GM21576 (cell line): ENCODE results near the gene TBX4.
"Not testable (repeated sequence)": the region's sequence is repeated elsewhere in the genome, so short reads cannot be mapped to it uniquely, and the experiment has no call there.

ENCODE experiments used
- ATAC-seq: cut with Tn5 transposase; IDR thresholded peaks from one replicate; pipeline ENCODE4 v1.9.1; 2021; ENCODE audit warnings: mild to moderate bottlenecking, moderate library complexity; ENCODE audit not compliant: unreplicated experiment

Gene TBX4

GRCh38 chr17:61519754-61520440, 67.7 kb downstream of the TBX4 start:
- ATAC-seq: no peak

DNA sequence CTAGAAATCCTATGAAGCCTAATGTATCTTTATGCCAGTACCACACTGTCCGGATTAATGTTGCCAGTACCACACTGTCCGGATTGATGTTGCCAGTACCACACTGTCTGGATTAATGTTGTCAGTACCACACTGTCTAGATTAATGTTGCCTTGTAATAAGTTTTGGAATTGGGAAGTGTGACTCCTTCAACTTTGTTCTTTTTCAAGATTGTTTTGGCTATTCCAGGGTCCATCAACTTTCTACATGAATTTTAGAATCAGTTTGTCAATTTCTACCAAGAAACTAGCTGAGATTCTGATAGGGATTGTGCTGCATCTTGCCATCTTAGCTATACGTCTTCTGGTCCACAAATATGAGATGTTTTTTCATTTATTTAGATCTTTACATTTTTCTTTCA, 68.7 kb downstream of the TBX4 start:
- no peak for ATAC-seq

- no peak for ATAC-seq
Measured at GRCh38 chr17:61522088-61522487, 69.9 kb downstream of the TBX4 start.

- no peak for ATAC-seq
Measured at GRCh38 chr17:61524319-61524718, 72.1 kb downstream of the TBX4 start.

DNA sequence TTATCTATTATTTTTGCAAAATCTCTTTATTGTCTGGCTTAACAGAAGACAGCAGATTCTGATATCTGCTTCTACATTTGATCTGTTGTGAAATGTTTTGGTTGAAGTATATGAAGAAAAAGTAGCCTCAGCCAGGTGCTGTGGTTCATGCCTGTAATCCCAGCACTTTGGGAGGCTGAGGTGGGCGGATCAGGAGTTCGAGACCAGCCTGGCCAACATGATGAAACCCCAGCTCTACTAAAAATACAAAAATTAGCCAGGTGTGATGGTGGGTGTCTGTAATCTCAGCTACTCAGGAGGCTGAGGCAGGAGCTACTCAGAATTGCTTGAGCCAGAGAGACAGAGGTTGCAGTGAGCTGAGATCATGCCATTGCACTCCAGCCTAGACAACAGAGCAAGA, 75.2 kb downstream of the TBX4 start:
- ATAC-seq: not testable (repeated sequence)

- no peak for ATAC-seq
Measured at GRCh38 chr17:61528171-61528570, 75.9 kb downstream of the TBX4 start.

DNA sequence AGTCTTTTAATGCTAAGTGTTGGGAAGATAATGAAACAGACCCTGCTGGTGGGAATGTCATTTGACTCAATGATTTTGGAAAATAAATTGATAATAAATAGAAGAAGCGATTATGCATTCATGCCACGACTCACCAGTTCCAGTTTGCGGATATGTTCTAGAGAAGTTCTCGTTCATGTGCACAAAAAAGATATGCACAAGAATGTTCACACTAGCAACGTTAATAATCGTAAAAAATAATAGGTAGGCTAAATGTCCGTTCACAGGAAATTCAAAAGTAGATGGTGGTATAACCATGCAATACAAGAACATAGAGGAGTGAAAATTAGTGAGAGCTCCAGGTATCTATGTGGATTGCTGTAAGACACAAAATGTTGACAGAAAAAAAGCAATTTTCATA, 79.0 kb downstream of the TBX4 start:
- no peak for ATAC-seq

DNA sequence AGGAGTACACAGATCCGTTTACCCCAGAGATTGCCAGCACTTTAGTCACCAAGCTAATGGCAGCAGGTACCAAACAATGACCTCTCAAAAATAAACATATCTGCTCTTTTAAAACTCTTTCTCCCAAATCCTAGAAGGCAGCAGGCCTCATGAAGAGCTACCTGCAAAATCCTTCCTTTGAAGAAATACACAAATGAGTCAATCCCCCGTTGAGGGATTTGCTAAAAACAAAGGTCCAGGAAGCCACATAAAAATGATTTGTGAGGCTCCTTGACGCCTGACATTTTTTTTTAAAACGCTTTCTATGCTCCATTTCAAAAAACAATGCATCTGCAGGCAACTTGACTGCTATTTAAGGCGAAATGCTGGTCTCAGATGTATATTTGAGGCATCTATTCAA, 80.6 kb downstream of the TBX4 start:
- ATAC-seq: no peak

DNA sequence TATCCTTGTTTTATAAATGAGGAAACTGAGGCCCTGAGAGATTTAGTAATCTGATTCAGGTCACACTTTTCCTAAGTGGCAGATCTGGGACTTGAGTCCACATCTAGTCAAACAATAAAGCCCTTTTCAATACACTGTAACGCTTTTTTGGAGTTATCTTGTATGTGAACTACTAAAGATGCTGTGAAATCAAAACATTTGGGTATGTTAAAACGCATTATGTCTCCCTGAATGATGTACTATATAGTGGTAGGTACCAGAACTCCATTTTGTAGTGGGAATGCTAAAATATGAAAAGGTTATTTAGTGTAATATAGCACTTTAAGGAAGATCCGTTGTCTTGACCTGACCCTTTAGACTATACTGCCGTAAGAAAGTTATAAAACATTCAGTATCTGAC, 81.6 kb downstream of the TBX4 start:
- ATAC-seq: no peak

DNA sequence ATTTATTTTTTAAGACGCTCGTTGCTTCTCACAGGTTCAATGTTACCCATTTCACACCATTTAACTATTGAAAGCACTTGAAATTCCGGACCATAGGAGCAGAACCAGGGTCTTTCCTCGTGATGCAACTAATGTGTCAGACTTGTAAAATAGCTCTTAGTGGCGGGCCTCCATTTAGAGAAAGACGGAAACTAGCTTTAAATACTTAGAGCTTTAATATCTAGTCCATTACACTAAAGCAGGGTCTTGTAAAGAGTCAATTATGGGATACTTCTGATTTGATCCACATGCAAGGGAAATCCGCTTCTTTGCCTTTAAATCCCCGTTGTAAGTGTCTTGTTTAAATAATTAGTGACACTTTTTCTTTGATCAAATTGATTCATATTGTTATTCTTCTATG, 82.2 kb downstream of the TBX4 start:
- ATAC-seq: no peak
